ENCODE measurements around the gene NFIC. TPM values are rescaled to one million over a fixed set of nuclear protein-coding genes. Genes with fewer than 3 reads are reported as not detected.
"Not testable (repeated sequence)": the region's sequence is repeated elsewhere in the genome, so short reads cannot be mapped to it uniquely, and the experiment has no call there.

Gene NFIC
- polyA plus RNA-seq, 1 experiment = 5.0 TPM

- ChIA-PET POLR2A (no interaction called here), CTCF (interaction anchor here (0.8 kb wide), 1 partner anchor 211 kb away, joined by 3 read pairs; no protein-coding TSS in a partner anchor)
- no peak for DNase-seq (ENCODE audit: low read depth)
- Histone ChIP-seq H3K4me3 (ENCODE audit: low read depth, low read length) (peak overlapping the region; percentile 97), H3K36me3 (ENCODE audit: control insufficient read depth, insufficient read depth, low read length) (peaks cover 9% of the 10 kb centered on the region), H3K27me3 (ENCODE audit: control insufficient read depth, insufficient read depth, low read length) (no peaks in the 10 kb centered on the region)
- no peak for TF ChIP-seq CTCF (IDR thresholded peaks at IDR 0.05; ENCODE audit: insufficient read depth, low read depth, low read length)
Measured at GRCh38 chr19:3506384-3507340, 140.3 kb downstream of the NFIC start.

- Histone ChIP-seq H3K27me3 (ENCODE audit: control insufficient read depth, insufficient read depth, low read length) (no peaks in the 10 kb centered on the region), H3K36me3 (ENCODE audit: control insufficient read depth, insufficient read depth, low read length) (peaks cover 11% of the 10 kb centered on the region), H3K4me3 (ENCODE audit: low read depth, low read length) (peak overlapping the region; percentile 97)
- ChIA-PET POLR2A (no interaction called here), CTCF (no interaction called here)
- no peak for DNase-seq (ENCODE audit: low read depth)
- TF ChIP-seq CTCF (IDR thresholded peaks at IDR 0.05; ENCODE audit: insufficient read depth, low read depth, low read length) = no peak
Measured at GRCh38 chr19:3507371-3508120, 141.2 kb downstream of the NFIC start.

GRCh38 chr19:3508121-3508661 is 141.8 kb downstream of the NFIC start:
- CTCF ChIA-PET; DNase-seq (ENCODE audit: low read depth); POLR2A ChIA-PET; H3K27me3 ChIP-seq (ENCODE audit: control insufficient read depth, insufficient read depth, low read length): not testable (repeated sequence)
- peaks cover 11% of the 10 kb centered on the region for H3K36me3 ChIP-seq (ENCODE audit: control insufficient read depth, insufficient read depth, low read length)
- peak overlapping the region; percentile 97; the same call in 1 of the 2 replicates for H3K4me3 ChIP-seq (ENCODE audit: low read depth, low read length)

- no peak for DNase-seq (ENCODE audit: low read depth)
- ChIA-PET CTCF (no interaction called here), POLR2A (no interaction called here)
- H3K36me3 ChIP-seq (ENCODE audit: control insufficient read depth, insufficient read depth, low read length) = peaks cover 14% of the 10 kb centered on the region
- TF ChIP-seq CTCF (IDR thresholded peaks at IDR 0.05; ENCODE audit: insufficient read depth, low read depth, low read length) = no peak
- no peak overlapping the region for H3K4me3 ChIP-seq (ENCODE audit: low read depth, low read length)
- H3K27me3 ChIP-seq (ENCODE audit: control insufficient read depth, insufficient read depth, low read length) = no peaks in the 10 kb centered on the region
Measured at GRCh38 chr19:3508771-3509535, 142.6 kb downstream of the NFIC start.

- no peaks in the 10 kb centered on the region for H3K27me3 ChIP-seq (ENCODE audit: control insufficient read depth, insufficient read depth, low read length)
- DNase-seq (ENCODE audit: low read depth) = no peak
- H3K4me3 ChIP-seq (ENCODE audit: low read depth, low read length) = no peak overlapping the region
- H3K36me3 ChIP-seq (ENCODE audit: control insufficient read depth, insufficient read depth, low read length) = peaks cover 14% of the 10 kb centered on the region
- no peak for TF ChIP-seq CTCF (IDR thresholded peaks at IDR 0.05; ENCODE audit: insufficient read depth, low read depth, low read length)
- POLR2A ChIA-PET = no interaction called here
- CTCF ChIA-PET = no interaction called here
Measured at GRCh38 chr19:3509566-3509989, 143.2 kb downstream of the NFIC start.
